Keratinocyte (primary cell): ENCODE results near the gene SLC41A3. TPM values are rescaled to one million over a fixed set of nuclear protein-coding genes. Genes with fewer than 3 reads are reported as not detected.

Experiments
- DNase-seq: peaks from one replicate; pipeline ENCODE4 v3.0.0-alpha.2; 2011; ENCODE audit warnings: low read depth, missing footprints, low spot score
- FAIRE-seq: peaks from 2 replicates; lab custom pipeline; 2011; peaks lifted over from hg19 to GRCh38; lab: Jason Lieb, UNC
- H2AFZ ChIP-seq: 2 replicates; pipeline ENCODE4 v1.6.0; 2012; ENCODE audit warnings: low read length, control low read depth, inconsistent platforms; ENCODE audit not compliant: control insufficient read depth
- H3K27ac ChIP-seq: 2 replicates; pipeline ENCODE4 v1.5.1; 2011; ENCODE audit warnings: low read length; ENCODE audit not compliant: control insufficient read depth, insufficient read depth
- H3K27me3 ChIP-seq: 3 replicates; pipeline ENCODE4 v1.6.0; 2011; ENCODE audit warnings: low read length; ENCODE audit not compliant: control insufficient read depth, insufficient read depth; ENCODE audit errors: extremely low read depth
- H3K36me3 ChIP-seq, 2 experiments: 2 replicates in 1 of 2; 3 replicates in 1 of 2; pipeline ENCODE4 v1.5.1; 2011; ENCODE audit warnings: low read length in 2 of 2, mild to moderate bottlenecking in 1 of 2; ENCODE audit not compliant: control insufficient read depth in 2 of 2, insufficient read depth in 2 of 2; ENCODE audit errors: extremely low read depth in 1 of 2
- H3K4me1 ChIP-seq: 3 replicates; pipeline ENCODE4 v1.5.1; 2011; ENCODE audit warnings: low read length; ENCODE audit not compliant: control insufficient read depth, insufficient read depth; ENCODE audit errors: extremely low read depth
- H3K4me2 ChIP-seq: 3 replicates; pipeline ENCODE4 v1.6.0; 2011; ENCODE audit warnings: low read depth, low read length; ENCODE audit not compliant: control insufficient read depth, insufficient read depth; ENCODE audit errors: extremely low read depth
- H3K4me3 ChIP-seq, 3 experiments: fragments of 200-600 bp in 1 of 3; sonication (generic) in 1 of 3; 2 replicates in 2 of 3; 3 replicates in 1 of 3; pipeline ENCODE4 v1.5.1; 2011 to 2016; ENCODE audit warnings: low read length in 3 of 3, mild to moderate bottlenecking in 3 of 3, control low read depth in 2 of 3, inconsistent platforms in 1 of 3, low read depth in 1 of 3, mixed read lengths in 1 of 3, mixed run types in 1 of 3, moderate library complexity in 1 of 3; ENCODE audit not compliant: control insufficient read depth in 2 of 3, insufficient read depth in 2 of 3; ENCODE audit errors: extremely low read depth in 1 of 3
- H3K79me2 ChIP-seq: 2 replicates; pipeline ENCODE4 v1.6.0; 2012; ENCODE audit warnings: low read length; ENCODE audit not compliant: control insufficient read depth, insufficient read depth
- H3K9ac ChIP-seq: 3 replicates; pipeline ENCODE4 v1.6.0; 2011; ENCODE audit warnings: low read length; ENCODE audit not compliant: control insufficient read depth, insufficient read depth; ENCODE audit errors: extremely low read depth
- H3K9me1 ChIP-seq: 3 replicates; pipeline ENCODE4 v1.6.0; 2011; ENCODE audit warnings: low read length; ENCODE audit not compliant: control insufficient read depth, insufficient read depth; ENCODE audit errors: extremely low read depth
- H3K9me3 ChIP-seq: 2 replicates; pipeline ENCODE4 v1.5.1; 2012; ENCODE audit warnings: low read depth, low read length; ENCODE audit not compliant: control insufficient read depth
- H4K20me1 ChIP-seq: 3 replicates; pipeline ENCODE4 v1.6.0; 2011; ENCODE audit warnings: low read length; ENCODE audit not compliant: control insufficient read depth, insufficient read depth; ENCODE audit errors: extremely low read depth
- EZH2 ChIP-seq: IDR thresholded peaks from one replicate; pipeline ENCODE4 v1.6.1; 2012; ENCODE audit warnings: inconsistent platforms, mild to moderate bottlenecking, low read length, moderate library complexity
- dilution Hi-C: fragments of 300-500 bp; cut with MboI; formaldehyde crosslinking; loops from one replicate; pipeline ENCODE4 v1.7.0; 2020; ENCODE audit warnings: low sequenced_read_pairs; ENCODE audit not compliant: extremely low pct_ligation_motif_present
- polyA plus RNA-seq, 5 experiments: library from polyadenylated mRNA; depleted of rRNA in 3 of 5; stranded (reverse) in 3 of 5; stranded (forward) in 1 of 5; unstranded in 1 of 5; fragments of >200 nt; gene quantifications; 1 replicate in 1 of 5; 2 replicates in 3 of 5; 3 replicates in 1 of 5; pipeline versions ENCODE4 v1.2.1 to v1.2.3, GENCODE V29; 2011 to 2012; ENCODE audit warnings: missing spikeins in 2 of 5, low read depth in 1 of 5, low replicate concordance in 1 of 5
- TF ChIP-seq, protein P1 (sequence below), 3 experiments: IDR thresholded peaks in 1 of 3; conservative IDR thresholded peaks in 1 of 3; optimal IDR thresholded peaks in 1 of 3; 2 replicates in 2 of 3; 3 replicates in 1 of 3; pipeline versions ENCODE3 to v1.5.1; 2011; ENCODE audit warnings: low read length in 3 of 3, mild to moderate bottlenecking in 3 of 3, moderate library complexity in 2 of 3, control low read depth in 1 of 3, inconsistent platforms in 1 of 3; ENCODE audit not compliant: insufficient read depth in 2 of 3; ENCODE audit errors: extremely low read depth in 1 of 3

SLC41A3 gene
- polyA plus RNA-seq, 1 donor (not counting 4 experiments of a cell fraction or from before 2014, with no cell fraction given): 30.2 TPM

GRCh38 chr3:126125781-126126251, 41.9 kb upstream of the SLC41A3 start:
- dilution Hi-C loops: no loop called here
- H3K4me2 ChIP-seq: no peak overlapping the region
- no peak overlapping the region for H3K27ac ChIP-seq
- no peak for FAIRE-seq
- H4K20me1 ChIP-seq: no peaks in the 10 kb centered on the region
- no peak overlapping the region for H3K4me3 ChIP-seq
- peaks cover 12% of the 10 kb centered on the region for H3K27me3 ChIP-seq
- no peak overlapping the region for H3K9ac ChIP-seq
- no peaks in the 10 kb centered on the region for H3K9me3 ChIP-seq
- TF ChIP-seq EZH2: no peak
- TF ChIP-seq, protein P1, sequence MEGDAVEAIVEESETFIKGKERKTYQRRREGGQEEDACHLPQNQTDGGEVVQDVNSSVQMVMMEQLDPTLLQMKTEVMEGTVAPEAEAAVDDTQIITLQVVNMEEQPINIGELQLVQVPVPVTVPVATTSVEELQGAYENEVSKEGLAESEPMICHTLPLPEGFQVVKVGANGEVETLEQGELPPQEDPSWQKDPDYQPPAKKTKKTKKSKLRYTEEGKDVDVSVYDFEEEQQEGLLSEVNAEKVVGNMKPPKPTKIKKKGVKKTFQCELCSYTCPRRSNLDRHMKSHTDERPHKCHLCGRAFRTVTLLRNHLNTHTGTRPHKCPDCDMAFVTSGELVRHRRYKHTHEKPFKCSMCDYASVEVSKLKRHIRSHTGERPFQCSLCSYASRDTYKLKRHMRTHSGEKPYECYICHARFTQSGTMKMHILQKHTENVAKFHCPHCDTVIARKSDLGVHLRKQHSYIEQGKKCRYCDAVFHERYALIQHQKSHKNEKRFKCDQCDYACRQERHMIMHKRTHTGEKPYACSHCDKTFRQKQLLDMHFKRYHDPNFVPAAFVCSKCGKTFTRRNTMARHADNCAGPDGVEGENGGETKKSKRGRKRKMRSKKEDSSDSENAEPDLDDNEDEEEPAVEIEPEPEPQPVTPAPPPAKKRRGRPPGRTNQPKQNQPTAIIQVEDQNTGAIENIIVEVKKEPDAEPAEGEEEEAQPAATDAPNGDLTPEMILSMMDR (optimal IDR thresholded peaks at IDR 0.05 in 1 of 3, IDR thresholded peaks at IDR 0.05 in 1 of 3, conservative IDR thresholded peaks at IDR 0.05 in 1 of 3; ENCODE audit: extremely low read depth in 1 of 3, insufficient read depth in 2 of 3, low read length in 3 of 3): no peak
- no peaks in the 10 kb centered on the region for H3K9me1 ChIP-seq
- no peak for DNase-seq
- H3K4me1 ChIP-seq: no peaks in the 10 kb centered on the region
- H2AFZ ChIP-seq: no peak overlapping the region
- H3K79me2 ChIP-seq: no peaks in the 10 kb centered on the region
- no peaks in the 10 kb centered on the region for H3K36me3 ChIP-seq

DNA sequence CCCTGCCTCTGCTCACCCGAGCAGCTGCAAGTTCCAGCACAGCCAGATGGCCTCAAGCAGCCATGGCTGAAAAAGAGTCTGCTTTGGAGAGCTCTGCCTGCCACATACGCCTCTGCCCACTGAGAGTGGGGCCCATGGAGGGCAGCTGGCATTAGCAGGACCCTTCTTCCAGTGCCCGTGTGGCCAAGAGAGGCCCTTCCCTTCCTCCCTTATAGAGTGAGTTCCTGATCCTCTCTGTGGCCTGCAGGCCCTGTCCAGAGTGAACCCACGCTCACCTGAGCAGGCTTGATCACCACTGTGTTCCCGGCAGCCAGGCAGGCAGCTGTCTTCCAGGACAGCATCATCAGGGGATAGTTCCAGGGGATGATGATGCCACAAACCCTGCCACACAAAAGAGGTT, 41.4 kb upstream of the SLC41A3 start:
- no peaks in the 10 kb centered on the region for H3K9me3 ChIP-seq
- H3K4me1 ChIP-seq: no peaks in the 10 kb centered on the region
- H2AFZ ChIP-seq: no peak overlapping the region
- no peak for TF ChIP-seq EZH2
- TF ChIP-seq, protein P1 (optimal IDR thresholded peaks at IDR 0.05 in 1 of 3, IDR thresholded peaks at IDR 0.05 in 1 of 3, conservative IDR thresholded peaks at IDR 0.05 in 1 of 3; ENCODE audit: extremely low read depth in 1 of 3, insufficient read depth in 2 of 3, low read length in 3 of 3): no peak
- no peak overlapping the region for H3K4me3 ChIP-seq
- no peaks in the 10 kb centered on the region for H4K20me1 ChIP-seq
- dilution Hi-C loops: no loop called here
- H3K9ac ChIP-seq: no peak overlapping the region
- no peaks in the 10 kb centered on the region for H3K79me2 ChIP-seq
- H3K9me1 ChIP-seq: no peaks in the 10 kb centered on the region
- DNase-seq (no peak), FAIRE-seq (no peak)
- no peaks in the 10 kb centered on the region for H3K36me3 ChIP-seq
- H3K27me3 ChIP-seq: peaks cover 12% of the 10 kb centered on the region
- no peak overlapping the region for H3K27ac ChIP-seq
- no peak overlapping the region for H3K4me2 ChIP-seq
